Fibroblast of skin of left biceps (primary cell): Measurements from ENCODE around the gene UNC45A.
"Not testable (repeated sequence)": the region's sequence is repeated elsewhere in the genome, so short reads cannot be mapped to it uniquely, and the experiment has no call there.

Experiments
- DNase-seq, 2 experiments: peaks; one replicate each; pipeline ENCODE4 v3.0.0-alpha.2; 2013; ENCODE audit warnings: low read depth in 2 of 2

The UNC45A gene

DNA sequence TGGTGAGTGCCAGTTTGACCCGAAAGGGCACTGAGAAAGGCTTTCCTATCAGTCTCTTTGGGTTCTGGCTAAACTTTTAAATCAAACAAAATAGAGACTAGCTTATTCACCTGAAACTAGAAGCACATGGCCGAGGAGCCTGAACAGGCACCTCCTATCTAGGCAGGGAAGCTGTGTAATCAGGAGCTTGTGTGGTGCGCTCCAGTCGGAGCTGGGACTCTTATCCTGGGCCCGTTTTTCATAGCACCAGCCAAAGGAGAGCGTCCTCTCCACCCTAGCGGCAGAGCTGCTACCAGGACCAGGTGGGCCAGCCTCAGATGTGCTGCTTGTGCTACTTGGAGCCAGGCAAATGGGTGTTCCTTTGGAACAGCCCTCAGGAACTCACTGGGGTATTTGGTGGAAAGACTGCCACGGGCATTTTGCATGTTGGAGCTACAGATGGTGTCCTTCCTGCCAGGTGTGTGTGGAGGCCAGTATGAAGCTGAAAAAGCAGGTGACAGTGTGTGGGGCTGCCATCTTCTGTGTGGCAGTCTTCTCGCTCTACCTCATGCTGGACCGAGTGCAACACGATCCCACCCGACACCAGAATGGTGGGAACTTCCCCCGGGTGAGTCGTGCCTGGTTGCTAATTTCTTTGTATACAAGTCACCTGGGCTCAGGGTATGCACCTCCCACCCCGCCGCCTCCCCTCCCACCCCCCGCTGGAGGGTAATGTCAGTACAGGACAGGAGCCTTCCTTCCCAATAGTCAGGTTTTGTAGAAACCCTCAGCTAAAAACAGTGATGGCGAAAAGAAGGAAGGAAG lies 31.1 kb upstream of the UNC45A start:
- no peak for DNase-seq

DNA sequence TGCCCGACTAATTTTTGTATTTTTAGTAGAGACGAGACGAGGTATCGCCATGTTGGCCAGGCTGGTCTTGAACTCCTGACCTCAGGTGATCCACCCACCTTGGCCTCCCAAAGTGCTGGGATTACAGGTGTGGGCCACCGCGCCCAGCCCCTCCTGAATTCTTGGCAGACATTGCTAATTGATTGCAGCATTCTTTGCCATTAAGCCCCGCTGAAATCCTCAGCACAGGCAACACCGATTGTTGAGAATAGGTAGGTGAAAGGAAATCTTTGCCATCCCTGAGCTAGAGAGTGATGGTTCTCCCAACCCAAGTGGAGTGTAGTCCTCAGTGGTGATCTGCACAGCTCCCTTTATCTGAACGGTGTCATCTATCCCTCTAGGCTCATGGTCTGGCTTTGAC lies 30.3 kb upstream of the UNC45A start:
- DNase-seq: no peak

GRCh38 chr15:90905306-90906180 lies 29.5 kb upstream of the UNC45A start:
- no peak for DNase-seq

DNA sequence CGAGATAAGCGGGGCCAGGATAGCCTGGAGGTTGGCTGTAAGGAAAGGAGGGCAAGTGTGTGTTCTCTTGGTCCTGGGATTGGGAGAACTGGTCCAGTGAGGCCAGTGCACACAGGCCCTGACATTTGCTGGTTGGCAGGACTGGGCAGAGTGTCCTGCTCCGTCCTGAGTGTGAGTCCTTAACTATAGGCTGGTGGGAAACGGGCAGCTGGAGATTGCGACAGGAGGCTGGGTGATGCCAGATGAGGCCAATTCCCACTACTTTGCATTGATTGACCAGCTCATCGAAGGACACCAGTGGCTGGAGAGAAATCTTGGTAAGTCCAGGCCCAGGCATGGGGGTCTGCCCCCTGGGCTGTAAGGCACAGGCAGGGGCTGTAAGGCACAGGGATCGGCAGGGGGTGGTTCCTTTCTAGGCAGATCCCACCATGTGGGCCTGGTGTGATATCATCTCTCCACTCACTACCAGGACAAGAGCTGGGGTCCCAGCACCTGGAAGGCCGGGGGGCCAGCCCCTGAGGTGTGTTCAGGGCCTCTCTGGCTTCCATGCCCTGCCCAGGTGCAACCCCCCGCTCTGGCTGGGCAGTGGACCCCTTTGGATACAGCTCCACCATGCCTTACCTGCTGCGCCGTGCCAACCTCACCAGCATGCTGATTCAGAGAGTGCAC lies 28.8 kb upstream of the UNC45A start:
- DNase-seq: no peak

DNA sequence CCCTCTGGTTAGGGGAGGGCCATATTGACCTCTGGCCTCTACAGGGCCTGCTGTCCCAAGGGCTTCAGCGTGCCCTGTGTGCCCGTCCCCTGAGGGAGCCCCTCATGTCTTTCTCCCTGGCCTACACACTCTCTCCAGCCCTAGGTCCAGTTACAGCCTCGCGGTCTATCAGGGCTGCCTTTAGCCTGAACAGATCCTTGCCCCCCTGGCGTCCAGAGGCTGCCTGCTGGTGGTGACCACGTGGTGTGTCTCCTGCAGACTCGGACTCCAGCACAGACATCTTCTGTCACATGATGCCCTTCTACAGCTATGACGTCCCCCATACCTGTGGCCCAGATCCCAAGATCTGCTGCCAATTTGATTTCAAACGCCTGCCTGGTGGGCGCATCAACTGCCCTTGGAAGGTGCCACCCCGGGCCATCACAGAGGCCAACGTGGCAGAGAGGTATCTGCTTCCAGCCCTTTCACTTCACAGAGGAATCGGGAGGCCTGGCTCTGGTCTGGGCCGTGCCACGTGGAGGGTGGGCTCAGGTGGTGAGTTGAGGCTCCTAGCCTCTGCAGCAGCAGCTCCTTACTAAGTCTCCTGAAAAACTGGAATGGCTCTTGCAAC lies 27.9 kb upstream of the UNC45A start:
- DNase-seq: no peak

- no peak for DNase-seq
These were observed 27.1 kb upstream of the UNC45A start for GRCh38 chr15:90907838-90908507.

DNA sequence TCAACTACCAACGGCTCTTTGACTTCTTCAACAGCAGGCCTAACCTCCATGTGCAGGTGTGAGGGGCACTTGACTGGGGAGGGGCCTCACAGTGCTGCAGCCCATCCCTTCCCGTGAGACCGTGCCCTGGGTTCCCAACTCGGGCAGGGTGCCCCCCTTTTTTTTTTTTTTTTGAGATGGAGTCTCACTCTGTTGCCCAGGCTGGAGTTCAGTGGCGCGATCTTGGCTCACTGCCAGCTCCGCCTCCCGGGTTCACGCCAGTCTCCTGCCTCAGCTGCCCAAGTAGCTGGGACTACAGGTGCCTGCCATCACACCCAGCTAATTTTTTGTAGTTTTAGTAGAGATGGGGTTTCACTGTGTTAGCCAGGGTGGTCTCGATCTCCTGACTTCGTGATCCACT lies 25.6 kb upstream of the UNC45A start:
- not testable (repeated sequence) for DNase-seq

GRCh38 chr15:90909976-90910375 lies 25.1 kb upstream of the UNC45A start:
- no peak for DNase-seq

DNA sequence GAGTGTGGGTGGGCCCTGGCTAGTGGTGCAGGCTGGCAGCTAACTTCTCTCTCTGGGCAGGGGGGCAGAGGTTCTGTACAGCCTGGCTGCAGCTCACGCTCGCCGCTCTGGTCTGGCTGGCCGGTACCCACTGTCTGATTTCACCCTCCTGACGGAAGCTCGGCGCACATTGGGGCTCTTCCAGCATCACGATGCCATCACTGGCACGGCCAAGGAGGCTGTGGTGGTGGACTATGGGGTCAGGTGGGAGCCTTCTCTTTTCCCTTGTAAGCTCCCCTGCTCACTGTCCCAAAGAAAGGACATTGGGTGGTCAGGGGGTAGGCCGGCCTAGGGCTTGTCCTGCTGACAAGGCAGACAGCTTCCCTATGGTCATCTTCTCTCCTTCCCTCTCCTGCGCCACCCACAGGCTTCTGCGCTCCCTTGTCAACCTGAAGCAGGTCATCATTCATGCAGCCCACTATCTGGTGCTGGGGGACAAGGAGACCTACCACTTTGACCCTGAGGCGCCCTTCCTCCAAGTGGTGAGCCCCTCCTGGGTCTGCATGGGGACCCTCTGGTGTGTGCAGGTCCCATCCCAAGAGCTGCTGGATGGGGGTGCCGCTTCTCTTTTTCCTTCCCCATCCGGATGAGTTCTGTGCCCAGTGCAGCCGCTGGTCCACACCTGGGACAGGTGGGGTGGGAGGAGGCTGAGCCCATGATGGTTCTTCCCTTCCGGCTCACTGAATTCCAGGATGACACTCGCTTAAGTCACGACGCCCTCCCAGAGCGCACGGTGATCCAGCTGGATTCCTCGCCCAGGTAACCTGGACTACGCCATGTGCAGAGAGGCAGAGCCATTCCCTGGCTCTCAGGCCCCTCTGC lies 24.4 kb upstream of the UNC45A start:
- DNase-seq: no peak

DNA sequence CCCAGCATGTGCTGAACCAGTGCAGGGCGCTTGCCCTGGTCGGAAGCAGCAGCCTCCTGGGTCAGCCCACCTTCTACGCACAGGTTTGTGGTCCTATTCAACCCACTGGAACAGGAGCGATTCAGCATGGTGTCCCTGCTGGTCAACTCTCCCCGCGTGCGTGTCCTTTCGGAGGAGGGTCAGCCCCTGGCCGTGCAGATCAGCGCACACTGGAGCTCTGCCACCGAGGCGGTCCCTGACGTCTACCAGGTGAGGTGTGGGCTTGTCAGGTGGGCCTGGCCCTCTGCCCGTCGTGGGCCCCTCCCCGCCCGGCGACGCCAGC lies 23.8 kb upstream of the UNC45A start:
- no peak for DNase-seq

GRCh38 chr15:90911906-90912769 lies 22.9 kb upstream of the UNC45A start:
- no peak for DNase-seq

GRCh38 chr15:90912770-90913075 lies 22.4 kb upstream of the UNC45A start:
- DNase-seq: no peak

GRCh38 chr15:90913398-90913944 lies 21.6 kb upstream of the UNC45A start:
- DNase-seq: no peak

GRCh38 chr15:90914305-90915080 lies 20.6 kb upstream of the UNC45A start:
- no peak for DNase-seq

DNA sequence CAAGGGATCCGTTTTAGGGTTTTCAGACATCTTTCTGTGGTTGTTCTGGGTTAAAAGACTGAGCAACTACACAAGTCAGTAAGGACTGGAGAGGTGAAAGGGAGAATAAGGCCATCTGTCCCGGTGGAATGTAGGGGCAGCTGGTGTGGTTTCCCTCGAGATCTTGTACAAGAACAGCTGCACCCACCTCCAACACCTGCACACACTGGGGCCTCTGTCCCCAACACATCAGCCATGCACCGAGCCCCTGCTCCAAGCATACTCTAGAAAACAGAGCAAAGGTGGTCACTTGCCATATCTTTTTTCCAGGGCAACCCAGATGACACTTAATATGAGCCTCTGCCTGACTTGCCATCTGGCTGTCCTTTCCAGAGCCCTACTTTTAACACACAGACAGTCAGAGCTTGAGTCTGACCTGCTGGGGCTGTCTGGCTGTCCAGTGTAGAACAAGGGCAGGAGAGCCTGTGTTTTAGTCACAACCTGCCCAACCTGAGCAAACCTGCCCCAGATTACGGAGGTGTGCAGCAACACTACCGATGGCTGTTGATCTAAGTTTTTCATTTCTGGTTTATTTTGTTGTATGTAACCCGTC lies 19.8 kb upstream of the UNC45A start:
- DNase-seq: no peak

- no peak for DNase-seq
These were observed 19.2 kb upstream of the UNC45A start for GRCh38 chr15:90915808-90916440.

- DNase-seq: no peak
These were observed 18.6 kb upstream of the UNC45A start for GRCh38 chr15:90916461-90916860.

DNA sequence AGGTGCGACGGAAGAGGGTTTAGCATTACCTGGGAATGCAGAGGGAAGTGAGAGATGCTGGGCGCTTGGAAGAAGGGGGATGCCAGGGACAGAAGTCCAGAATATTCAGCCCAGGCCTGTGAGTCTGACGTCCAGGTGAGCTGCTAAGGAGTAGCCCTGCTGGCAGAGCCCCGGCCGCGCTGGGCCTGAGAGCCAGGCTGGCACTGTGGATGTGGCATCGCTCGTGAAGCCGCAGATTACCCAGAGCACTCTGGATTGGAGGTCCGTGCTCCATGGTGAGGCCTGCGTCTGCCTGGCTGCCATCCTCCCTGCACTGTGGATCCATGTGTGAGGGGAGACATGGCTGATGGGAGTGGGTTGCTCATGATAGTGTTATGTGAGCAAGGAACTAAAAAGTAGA lies 17.5 kb upstream of the UNC45A start:
- no peak for DNase-seq
